HepG2 (cell line): ENCODE measurements around the gene EXOC7. TPM values are rescaled to one million over a fixed set of nuclear protein-coding genes. Genes with fewer than 3 reads are reported as not detected.
A peak's percentile ranks its signal among the peaks of the same experiment; 100 is the strongest.

Experiments used
- AGO1 ChIP-seq: fragments of 200-400 bp; formaldehyde crosslinking; IDR thresholded peaks from 2 replicates; pipeline ENCODE4 v1.6.1; 2017; ENCODE audit warnings: mild to moderate bottlenecking, low read depth, low read length, moderate library complexity; ENCODE audit not compliant: poor library complexity, severe bottlenecking
- DMAP1 ChIP-seq: IDR thresholded peaks from 2 replicates; pipeline ENCODE4 v1.6.1; 2016
- HCFC1 ChIP-seq: fragments of 150-350 bp; IDR thresholded peaks from 2 replicates; pipeline ENCODE4 v1.6.1; 2014; ENCODE audit warnings: low read depth, low read length
- HNRNPL ChIP-seq: fragments of 200-400 bp; formaldehyde crosslinking; IDR thresholded peaks from 2 replicates; pipeline ENCODE4 v1.6.1; 2017; ENCODE audit warnings: mild to moderate bottlenecking, low read depth, low read length
- SMAD1 ChIP-seq: sonication (generic); formaldehyde crosslinking; IDR thresholded peaks from 2 replicates; pipeline ENCODE4 v1.4.0; 2020; ENCODE audit warnings: missing genetic modification reagents, low read depth, mild to moderate bottlenecking, borderline replicate concordance
- SRF ChIP-seq: IDR thresholded peaks from 2 replicates; pipeline ENCODE4 v1.6.1; 2011; ENCODE audit warnings: mild to moderate bottlenecking, low read depth, low read length, moderate library complexity
- ZFP36L2 ChIP-seq: sonication (generic); formaldehyde crosslinking; IDR thresholded peaks from 2 replicates; pipeline ENCODE4 v1.4.0; 2020; ENCODE audit warnings: missing genetic modification reagents
- ZNF12 ChIP-seq: sonication (generic); formaldehyde crosslinking; IDR thresholded peaks from 2 replicates; pipeline ENCODE4 v1.5.0; 2020; ENCODE audit warnings: missing genetic modification reagents
- ZNF24 ChIP-seq: fragments of 450-650 bp; IDR thresholded peaks from 2 replicates; pipeline ENCODE4 v1.6.1; 2017; ENCODE audit warnings: antibody characterized with exemption, mild to moderate bottlenecking
- ZNF564 ChIP-seq: sonication (generic); formaldehyde crosslinking; IDR thresholded peaks from 2 replicates; pipeline ENCODE4 v1.8.1; 2023; ENCODE audit warnings: mild to moderate bottlenecking, missing genetic modification reagents
- ZNF577 ChIP-seq: sonication (generic); formaldehyde crosslinking; IDR thresholded peaks from 2 replicates; pipeline ENCODE4 v1.4.0; 2020; ENCODE audit warnings: mild to moderate bottlenecking, low read depth, missing genetic modification reagents, borderline replicate concordance
- ZNF678 ChIP-seq: sonication (generic); formaldehyde crosslinking; IDR thresholded peaks from 2 replicates; pipeline ENCODE4 v1.4.0; 2020; ENCODE audit warnings: mild to moderate bottlenecking, missing genetic modification reagents
- polyA plus RNA-seq, 8 experiments: library from polyadenylated mRNA; depleted of rRNA in 3 of 8; stranded (reverse) in 7 of 8; unstranded in 1 of 8; fragments of >200 nt; fragmentation: Illumina TruSeq in 4 of 8; extraction: Trizol in 4 of 8; gene quantifications; 2 replicates each; pipeline versions ENCODE4 v1.2.1 to v1.2.3, GENCODE V29; 2011 to 2016; ENCODE audit warnings: low read depth in 4 of 8, missing spikeins in 1 of 8, mixed read lengths in 1 of 8; ENCODE audit not compliant: insufficient read depth in 1 of 8
- total RNA-seq, 5 experiments: library from RNA; depleted of rRNA; stranded (reverse); fragments of >200 nt; fragmentation: Illumina TruSeq; extraction: Trizol; gene quantifications; 2 replicates each; pipeline ENCODE4 v1.2.3, GENCODE V29; 2016; ENCODE audit warnings: low read depth in 1 of 5
- TF ChIP-seq, protein P1 (sequence below): sonication (generic); formaldehyde crosslinking; IDR thresholded peaks from 2 replicates; pipeline ENCODE4 v1.8.0; 2022; ENCODE audit warnings: mild to moderate bottlenecking, missing genetic modification reagents; ENCODE audit not compliant: insufficient replicate concordance
- TF ChIP-seq, protein P2 (sequence below): IDR thresholded peaks from 2 replicates; pipeline ENCODE4 v1.6.1; 2016
- TF ChIP-seq, protein P3 (sequence below): sonication (generic); formaldehyde crosslinking; conservative IDR thresholded peaks from 2 replicates; pipeline ENCODE4 v1.4.0; 2020; ENCODE audit warnings: mild to moderate bottlenecking, missing genetic modification reagents, moderate library complexity
- TF ChIP-seq, protein P4 (sequence below): IDR thresholded peaks from 2 replicates; pipeline ENCODE4 v1.6.1; 2012; ENCODE audit warnings: low read depth, low read length, improper control_type of control experiment
- TF ChIP-seq, protein P5 (sequence below), 2 experiments: IDR thresholded peaks; 2 replicates each; pipeline ENCODE4 v1.6.1; 2011 to 2012; ENCODE audit warnings: low read length in 2 of 2, borderline replicate concordance in 1 of 2, low read depth in 1 of 2, mild to moderate bottlenecking in 1 of 2, moderate library complexity in 1 of 2

The EXOC7 gene
- total and polyA plus RNA-seq, 2 of the 13 experiments (the other 11 are each of a cell fraction or from before 2014, with no cell fraction given), result 86.9 to 116 TPM

DNA sequence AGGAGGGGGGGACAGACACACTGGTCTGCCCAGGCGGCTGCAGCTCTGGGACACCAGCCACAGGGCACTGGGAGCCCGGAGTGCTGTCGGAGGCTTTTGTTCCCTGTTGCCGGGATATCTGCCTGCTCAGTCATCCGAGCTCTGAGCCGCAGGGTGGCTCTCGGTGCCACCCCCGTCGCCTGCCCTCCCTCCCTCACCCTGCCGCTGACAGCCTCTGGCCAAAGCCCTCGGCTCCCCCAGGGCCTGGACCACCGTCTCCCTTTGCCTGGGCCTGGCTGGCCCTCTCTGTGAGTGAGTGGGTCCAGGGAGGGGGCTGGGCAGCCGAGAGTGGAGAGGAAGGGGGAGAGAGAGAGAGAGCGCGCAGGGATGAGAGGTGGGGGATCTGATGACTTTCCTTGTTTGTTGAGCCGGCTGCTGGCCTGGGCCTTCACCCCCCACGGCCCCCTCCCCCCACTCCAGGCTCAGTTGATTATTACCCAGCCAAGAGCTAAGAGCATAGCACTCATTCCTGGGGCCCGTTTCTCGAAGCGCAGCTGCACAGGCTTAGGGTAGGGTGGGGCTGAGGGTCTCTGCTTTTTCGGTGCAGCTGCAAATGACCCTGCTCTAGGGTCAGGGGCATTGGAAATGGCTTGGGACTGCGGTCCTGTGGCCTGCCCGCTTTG lies 34.8 kb upstream of the EXOC7 start (continued):
- TF ChIP-seq, protein P1, sequence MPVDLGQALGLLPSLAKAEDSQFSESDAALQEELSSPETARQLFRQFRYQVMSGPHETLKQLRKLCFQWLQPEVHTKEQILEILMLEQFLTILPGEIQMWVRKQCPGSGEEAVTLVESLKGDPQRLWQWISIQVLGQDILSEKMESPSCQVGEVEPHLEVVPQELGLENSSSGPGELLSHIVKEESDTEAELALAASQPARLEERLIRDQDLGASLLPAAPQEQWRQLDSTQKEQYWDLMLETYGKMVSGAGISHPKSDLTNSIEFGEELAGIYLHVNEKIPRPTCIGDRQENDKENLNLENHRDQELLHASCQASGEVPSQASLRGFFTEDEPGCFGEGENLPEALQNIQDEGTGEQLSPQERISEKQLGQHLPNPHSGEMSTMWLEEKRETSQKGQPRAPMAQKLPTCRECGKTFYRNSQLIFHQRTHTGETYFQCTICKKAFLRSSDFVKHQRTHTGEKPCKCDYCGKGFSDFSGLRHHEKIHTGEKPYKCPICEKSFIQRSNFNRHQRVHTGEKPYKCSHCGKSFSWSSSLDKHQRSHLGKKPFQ (CRISPR knock-in tag), result peak; percentile 56
- TF ChIP-seq SMAD1 (CRISPR knock-in tag) (no peak; the same call in 1 of the 2 replicates), ZNF12 (CRISPR knock-in tag) (peak; percentile 67; the same call in 1 of the 2 replicates), ZNF24 (0 out of 2 replicates have a peak, but pooled peaks have one; percentile 25), ZNF564 (CRISPR knock-in tag) (peak; percentile 24; the same call in 1 of the 2 replicates), AGO1 (peak; percentile 41), ZNF577 (no peak), HNRNPL (peak; percentile 95), HCFC1 (0 out of 2 replicates have a peak, but pooled peaks have one; percentile 12), SRF (0 out of 2 replicates have a peak, but pooled peaks have one; percentile 16), ZFP36L2 (CRISPR knock-in tag) (no peak; the same call in 1 of the 2 replicates), DMAP1 (CRISPR knock-in tag) (peak; percentile 72), ZNF678 (no peak)
- TF ChIP-seq, protein P2, sequence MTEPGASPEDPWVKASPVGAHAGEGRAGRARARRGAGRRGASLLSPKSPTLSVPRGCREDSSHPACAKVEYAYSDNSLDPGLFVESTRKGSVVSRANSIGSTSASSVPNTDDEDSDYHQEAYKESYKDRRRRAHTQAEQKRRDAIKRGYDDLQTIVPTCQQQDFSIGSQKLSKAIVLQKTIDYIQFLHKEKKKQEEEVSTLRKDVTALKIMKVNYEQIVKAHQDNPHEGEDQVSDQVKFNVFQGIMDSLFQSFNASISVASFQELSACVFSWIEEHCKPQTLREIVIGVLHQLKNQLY (CRISPR knock-in tag), result no peak
- TF ChIP-seq, protein P3, sequence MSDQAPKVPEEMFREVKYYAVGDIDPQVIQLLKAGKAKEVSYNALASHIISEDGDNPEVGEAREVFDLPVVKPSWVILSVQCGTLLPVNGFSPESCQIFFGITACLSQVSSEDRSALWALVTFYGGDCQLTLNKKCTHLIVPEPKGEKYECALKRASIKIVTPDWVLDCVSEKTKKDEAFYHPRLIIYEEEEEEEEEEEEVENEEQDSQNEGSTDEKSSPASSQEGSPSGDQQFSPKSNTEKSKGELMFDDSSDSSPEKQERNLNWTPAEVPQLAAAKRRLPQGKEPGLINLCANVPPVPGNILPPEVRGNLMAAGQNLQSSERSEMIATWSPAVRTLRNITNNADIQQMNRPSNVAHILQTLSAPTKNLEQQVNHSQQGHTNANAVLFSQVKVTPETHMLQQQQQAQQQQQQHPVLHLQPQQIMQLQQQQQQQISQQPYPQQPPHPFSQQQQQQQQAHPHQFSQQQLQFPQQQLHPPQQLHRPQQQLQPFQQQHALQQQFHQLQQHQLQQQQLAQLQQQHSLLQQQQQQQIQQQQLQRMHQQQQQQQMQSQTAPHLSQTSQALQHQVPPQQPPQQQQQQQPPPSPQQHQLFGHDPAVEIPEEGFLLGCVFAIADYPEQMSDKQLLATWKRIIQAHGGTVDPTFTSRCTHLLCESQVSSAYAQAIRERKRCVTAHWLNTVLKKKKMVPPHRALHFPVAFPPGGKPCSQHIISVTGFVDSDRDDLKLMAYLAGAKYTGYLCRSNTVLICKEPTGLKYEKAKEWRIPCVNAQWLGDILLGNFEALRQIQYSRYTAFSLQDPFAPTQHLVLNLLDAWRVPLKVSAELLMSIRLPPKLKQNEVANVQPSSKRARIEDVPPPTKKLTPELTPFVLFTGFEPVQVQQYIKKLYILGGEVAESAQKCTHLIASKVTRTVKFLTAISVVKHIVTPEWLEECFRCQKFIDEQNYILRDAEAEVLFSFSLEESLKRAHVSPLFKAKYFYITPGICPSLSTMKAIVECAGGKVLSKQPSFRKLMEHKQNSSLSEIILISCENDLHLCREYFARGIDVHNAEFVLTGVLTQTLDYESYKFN, result peak; percentile 97
- TF ChIP-seq, protein P4, sequence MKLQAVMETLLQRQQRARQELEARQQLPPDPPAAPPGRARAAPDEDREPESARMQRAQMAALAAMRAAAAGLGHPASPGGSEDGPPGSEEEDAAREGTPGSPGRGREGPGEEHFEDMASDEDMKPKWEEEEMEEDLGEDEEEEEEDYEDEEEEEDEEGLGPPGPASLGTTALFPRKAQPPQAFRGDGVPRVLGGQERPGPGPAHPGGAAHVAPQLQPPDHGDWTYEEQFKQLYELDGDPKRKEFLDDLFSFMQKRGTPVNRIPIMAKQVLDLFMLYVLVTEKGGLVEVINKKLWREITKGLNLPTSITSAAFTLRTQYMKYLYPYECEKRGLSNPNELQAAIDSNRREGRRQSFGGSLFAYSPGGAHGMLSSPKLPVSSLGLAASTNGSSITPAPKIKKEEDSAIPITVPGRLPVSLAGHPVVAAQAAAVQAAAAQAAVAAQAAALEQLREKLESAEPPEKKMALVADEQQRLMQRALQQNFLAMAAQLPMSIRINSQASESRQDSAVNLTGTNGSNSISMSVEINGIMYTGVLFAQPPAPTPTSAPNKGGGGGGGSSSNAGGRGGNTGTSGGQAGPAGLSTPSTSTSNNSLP, result peak; percentile 50; the same call in 1 of the 2 replicates
- TF ChIP-seq, protein P5, sequence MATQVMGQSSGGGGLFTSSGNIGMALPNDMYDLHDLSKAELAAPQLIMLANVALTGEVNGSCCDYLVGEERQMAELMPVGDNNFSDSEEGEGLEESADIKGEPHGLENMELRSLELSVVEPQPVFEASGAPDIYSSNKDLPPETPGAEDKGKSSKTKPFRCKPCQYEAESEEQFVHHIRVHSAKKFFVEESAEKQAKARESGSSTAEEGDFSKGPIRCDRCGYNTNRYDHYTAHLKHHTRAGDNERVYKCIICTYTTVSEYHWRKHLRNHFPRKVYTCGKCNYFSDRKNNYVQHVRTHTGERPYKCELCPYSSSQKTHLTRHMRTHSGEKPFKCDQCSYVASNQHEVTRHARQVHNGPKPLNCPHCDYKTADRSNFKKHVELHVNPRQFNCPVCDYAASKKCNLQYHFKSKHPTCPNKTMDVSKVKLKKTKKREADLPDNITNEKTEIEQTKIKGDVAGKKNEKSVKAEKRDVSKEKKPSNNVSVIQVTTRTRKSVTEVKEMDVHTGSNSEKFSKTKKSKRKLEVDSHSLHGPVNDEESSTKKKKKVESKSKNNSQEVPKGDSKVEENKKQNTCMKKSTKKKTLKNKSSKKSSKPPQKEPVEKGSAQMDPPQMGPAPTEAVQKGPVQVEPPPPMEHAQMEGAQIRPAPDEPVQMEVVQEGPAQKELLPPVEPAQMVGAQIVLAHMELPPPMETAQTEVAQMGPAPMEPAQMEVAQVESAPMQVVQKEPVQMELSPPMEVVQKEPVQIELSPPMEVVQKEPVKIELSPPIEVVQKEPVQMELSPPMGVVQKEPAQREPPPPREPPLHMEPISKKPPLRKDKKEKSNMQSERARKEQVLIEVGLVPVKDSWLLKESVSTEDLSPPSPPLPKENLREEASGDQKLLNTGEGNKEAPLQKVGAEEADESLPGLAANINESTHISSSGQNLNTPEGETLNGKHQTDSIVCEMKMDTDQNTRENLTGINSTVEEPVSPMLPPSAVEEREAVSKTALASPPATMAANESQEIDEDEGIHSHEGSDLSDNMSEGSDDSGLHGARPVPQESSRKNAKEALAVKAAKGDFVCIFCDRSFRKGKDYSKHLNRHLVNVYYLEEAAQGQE (IDR thresholded peaks at IDR 0.05; ENCODE audit: borderline replicate concordance in 1 of 2, low read depth in 1 of 2, low read length in 2 of 2), result 0 out of 4 replicates have a peak, but pooled peaks of 1 of the 2 experiments have one; percentile 27
